H1 (cell line): Measurements from ENCODE around the gene CDK8. TPM values are rescaled to one million over a fixed set of nuclear protein-coding genes. Genes with fewer than 3 reads are reported as not detected.

Experiments used
- CTCF ChIA-PET: fragments of 300-600 bp; sonication (Branson Sonifier 250); formaldehyde crosslinking; loops from one replicate; lab custom pipeline; 2021; ENCODE audit not compliant: partially characterized antibody; lab: Charles Lee
- POLR2A ChIA-PET: fragments of 300-600 bp; sonication (Branson Sonifier 250); formaldehyde crosslinking; loops from one replicate; lab custom pipeline; 2021; ENCODE audit warnings: inconsistent platforms; ENCODE audit not compliant: partially characterized antibody; lab: Charles Lee
- DNase-seq, 2 experiments: peaks; one replicate each; pipeline versions ENCODE4 v3.0.0 to v3.0.0-alpha.2; 2010 to 2022; ENCODE audit warnings: low spot score in 2 of 2, low read depth in 1 of 2, mixed read lengths in 1 of 2
- FAIRE-seq: peaks from 2 replicates; lab custom pipeline; 2011; peaks lifted over from hg19 to GRCh38; lab: Jason Lieb, UNC
- H2AFZ ChIP-seq: 2 replicates; pipeline ENCODE4 v1.8.1; 2012; ENCODE audit warnings: low read length, inconsistent platforms
- H2AK5ac ChIP-seq: 2 replicates; pipeline ENCODE4 v1.6.1; 2013; ENCODE audit warnings: low read depth, low read length
- H2BK120ac ChIP-seq: replicated peaks from 2 replicates; pipeline ENCODE3; 2013; ENCODE audit warnings: low read depth, low read length, inconsistent platforms
- H2BK12ac ChIP-seq: 2 replicates; pipeline ENCODE4 v1.6.1; 2013; ENCODE audit warnings: low read depth, low read length
- H2BK15ac ChIP-seq: 2 replicates; pipeline ENCODE4 v1.6.1; 2013; ENCODE audit warnings: low read length
- H2BK20ac ChIP-seq: 2 replicates; pipeline ENCODE4 v1.6.1; 2013; ENCODE audit warnings: low read length
- H2BK5ac ChIP-seq: 2 replicates; pipeline ENCODE4 v1.6.1; 2013; ENCODE audit warnings: low read depth, low read length
- H3K14ac ChIP-seq: 2 replicates; pipeline ENCODE4 v1.6.1; 2013; ENCODE audit warnings: inconsistent platforms; ENCODE audit not compliant: insufficient read length
- H3K18ac ChIP-seq: 2 replicates; pipeline ENCODE4 v1.6.1; 2013; ENCODE audit warnings: low read length; ENCODE audit errors: extremely low read depth
- H3K23ac ChIP-seq: 2 replicates; pipeline ENCODE4 v1.6.1; 2013; ENCODE audit warnings: inconsistent platforms; ENCODE audit not compliant: insufficient read length
- H3K23me2 ChIP-seq: 2 replicates; pipeline ENCODE4 v1.6.1; 2013; ENCODE audit warnings: low read depth, low read length
- H3K27ac ChIP-seq: 2 replicates; pipeline ENCODE4 v1.6.1; 2011; ENCODE audit warnings: low read depth, low read length, inconsistent platforms
- H3K27me3 ChIP-seq, 4 experiments: replicated peaks in 1 of 4; 1 replicate in 1 of 4; 2 replicates in 3 of 4; pipeline versions ENCODE4 v1.6.1 to v1.8.1; 2011 to 2013; ENCODE audit warnings: low read length in 3 of 4, mild to moderate bottlenecking in 3 of 4, inconsistent platforms in 2 of 4, mixed read lengths in 2 of 4, moderate library complexity in 1 of 4; ENCODE audit not compliant: control insufficient read depth in 3 of 4, insufficient read depth in 3 of 4; ENCODE audit errors: extremely low read depth in 1 of 4
- H3K36me3 ChIP-seq, 4 experiments: 2 replicates each; pipeline versions ENCODE4 v1.6.1 to v1.8.1; 2011 to 2013; ENCODE audit warnings: mild to moderate bottlenecking in 4 of 4, low read length in 3 of 4, moderate library complexity in 2 of 4, control low read depth in 1 of 4, inconsistent platforms in 1 of 4; ENCODE audit not compliant: insufficient read depth in 4 of 4, control insufficient read depth in 2 of 4
- H3K4ac ChIP-seq: replicated peaks from 2 replicates; pipeline ENCODE3; 2013; ENCODE audit warnings: low read length, low read depth, mixed read lengths, inconsistent platforms; ENCODE audit not compliant: insufficient read length
- H3K4me1 ChIP-seq, 4 experiments: replicated peaks in 1 of 4; 1 replicate in 1 of 4; 2 replicates in 3 of 4; pipeline versions ENCODE4 v1.6.1 to v1.8.1; 2011 to 2013; ENCODE audit warnings: low read length in 3 of 4, inconsistent platforms in 2 of 4, mixed read lengths in 1 of 4; ENCODE audit not compliant: insufficient read depth in 4 of 4, control insufficient read depth in 3 of 4
- H3K4me2 ChIP-seq, 2 experiments: 2 replicates each; pipeline versions ENCODE4 v1.6.1 to v1.8.1; 2011 to 2013; ENCODE audit warnings: low read depth in 2 of 2, low read length in 2 of 2, control low read depth in 1 of 2, inconsistent platforms in 1 of 2, mild to moderate bottlenecking in 1 of 2; ENCODE audit not compliant: insufficient read depth in 1 of 2
- H3K4me3 ChIP-seq, 4 experiments: fragments of 200-600, 300-600 bp in 1 of 4; sonication (generic), shearing (Covaris generic), sonication (Bioruptor Twin) in 1 of 4; 2 replicates each; pipeline versions ENCODE4 v1.5.1 to v1.8.1; 2011 to 2016; ENCODE audit warnings: low read length in 4 of 4, low read depth in 3 of 4, control low read depth in 2 of 4, inconsistent platforms in 2 of 4, mild to moderate bottlenecking in 2 of 4, mixed read lengths in 1 of 4, moderate library complexity in 1 of 4; ENCODE audit not compliant: insufficient read depth in 2 of 4; ENCODE audit errors: extremely low read depth in 1 of 4
- H3K56ac ChIP-seq: replicated peaks from 2 replicates; pipeline ENCODE3; 2013; ENCODE audit warnings: low read depth, mild to moderate bottlenecking, mixed read lengths, low read length, inconsistent platforms; ENCODE audit not compliant: insufficient read length
- H3K79me1 ChIP-seq: 2 replicates; pipeline ENCODE4 v1.6.1; 2013; ENCODE audit warnings: low read depth, low read length, control low read depth
- H3K79me2 ChIP-seq, 2 experiments: 2 replicates each; pipeline versions ENCODE4 v1.6.1 to v1.8.1; 2012 to 2013; ENCODE audit warnings: low read length in 2 of 2, mild to moderate bottlenecking in 2 of 2, inconsistent platforms in 1 of 2; ENCODE audit not compliant: insufficient read depth in 2 of 2, control insufficient read depth in 1 of 2
- H3K9ac ChIP-seq, 4 experiments: replicated peaks in 1 of 4; 1 replicate in 1 of 4; 2 replicates in 3 of 4; pipeline versions ENCODE4 v1.6.1 to v1.8.1; 2011 to 2013; ENCODE audit warnings: low read depth in 3 of 4, low read length in 3 of 4, control low read depth in 2 of 4, mild to moderate bottlenecking in 2 of 4, moderate library complexity in 2 of 4, inconsistent platforms in 1 of 4; ENCODE audit errors: extremely low read depth in 1 of 4
- H3K9me3 ChIP-seq, 2 experiments: 2 replicates each; pipeline versions ENCODE4 v1.6.1 to v1.8.1; 2012 to 2013; ENCODE audit warnings: mild to moderate bottlenecking in 2 of 2, moderate library complexity in 2 of 2, control low read depth in 1 of 2, inconsistent platforms in 1 of 2, low read depth in 1 of 2, low read length in 1 of 2, mixed read lengths in 1 of 2; ENCODE audit not compliant: insufficient read depth in 2 of 2
- H4K20me1 ChIP-seq, 2 experiments: replicated peaks in 1 of 2; 2 replicates each; pipeline versions ENCODE3 to v1.8.1; 2011 to 2013; ENCODE audit warnings: inconsistent platforms in 2 of 2, low read length in 2 of 2, mild to moderate bottlenecking in 1 of 2; ENCODE audit not compliant: insufficient read depth in 2 of 2, control insufficient read depth in 1 of 2
- H4K5ac ChIP-seq: 2 replicates; pipeline ENCODE4 v1.6.1; 2013; ENCODE audit warnings: low read length, low read depth, mixed read lengths, inconsistent platforms; ENCODE audit not compliant: insufficient read length
- H4K8ac ChIP-seq: 2 replicates; pipeline ENCODE4 v1.8.0; 2013; ENCODE audit warnings: mild to moderate bottlenecking, moderate library complexity, low read length, inconsistent platforms; ENCODE audit not compliant: insufficient read depth; ENCODE audit errors: extremely low read depth
- H4K91ac ChIP-seq: replicated peaks from 2 replicates; pipeline ENCODE3; 2013; ENCODE audit warnings: low read length, mixed read lengths, inconsistent platforms; ENCODE audit not compliant: insufficient read length
- BACH1 ChIP-seq: IDR thresholded peaks from 2 replicates; pipeline ENCODE4 v1.6.1; 2012; ENCODE audit warnings: low read length, improper control_type of control experiment
- CREB1 ChIP-seq: IDR thresholded peaks from 2 replicates; pipeline ENCODE4 v1.6.1; 2012; ENCODE audit warnings: inconsistent platforms
- EZH2 ChIP-seq: fragments of 200-600 bp; sonication (generic); IDR thresholded peaks from 2 replicates; pipeline ENCODE4 v1.7.1; 2012; ENCODE audit warnings: low read depth, mild to moderate bottlenecking, moderate library complexity, low read length, inconsistent platforms; ENCODE audit not compliant: severe bottlenecking
- FOSL1 ChIP-seq: IDR thresholded peaks from 2 replicates; pipeline ENCODE4 v1.6.1; 2011; ENCODE audit warnings: mild to moderate bottlenecking, low read depth, low read length, moderate library complexity; ENCODE audit not compliant: insufficient read depth
- HDAC2 ChIP-seq, 2 experiments: fragments of 300-600 bp in 1 of 2; sonication (generic) in 1 of 2; IDR thresholded peaks; 2 replicates each; pipeline ENCODE4 v1.6.1; 2011 to 2012; ENCODE audit warnings: low read depth in 2 of 2, low read length in 2 of 2, mild to moderate bottlenecking in 2 of 2, moderate library complexity in 2 of 2, borderline replicate concordance in 1 of 2, inconsistent platforms in 1 of 2
- KDM1A ChIP-seq: fragments of 200-600, 300-600 bp; sonication (generic); IDR thresholded peaks from 2 replicates; pipeline ENCODE4 v1.7.1; 2016; ENCODE audit warnings: mild to moderate bottlenecking, low read length, borderline replicate concordance
- MAFK ChIP-seq: IDR thresholded peaks from 2 replicates; pipeline ENCODE4 v1.6.1; 2012; ENCODE audit warnings: low read depth, mild to moderate bottlenecking, improper control_type of control experiment, low read length
- PHF8 ChIP-seq: fragments of 200-600 bp; sonication (generic); conservative IDR thresholded peaks from 2 replicates; pipeline ENCODE4 v1.7.1; 2012; ENCODE audit warnings: low read depth, mild to moderate bottlenecking, inconsistent platforms, low read length, moderate library complexity
- RAD21 ChIP-seq, 2 experiments: IDR thresholded peaks in 1 of 2; conservative IDR thresholded peaks in 1 of 2; 2 replicates each; pipeline ENCODE4 v1.6.1; 2011; ENCODE audit warnings: low read depth in 2 of 2, low read length in 2 of 2, improper control_type of control experiment in 1 of 2, inconsistent platforms in 1 of 2, mild to moderate bottlenecking in 1 of 2, moderate library complexity in 1 of 2
- SAP30 ChIP-seq: fragments of 300-600 bp; sonication (generic); IDR thresholded peaks from 2 replicates; pipeline ENCODE4 v1.7.1; 2012; ENCODE audit warnings: low read length, moderate library complexity, mild to moderate bottlenecking, inconsistent platforms; ENCODE audit not compliant: insufficient read depth, insufficient replicate concordance
- SP1 ChIP-seq: IDR thresholded peaks from 2 replicates; pipeline ENCODE4 v1.6.1; 2011; ENCODE audit warnings: low read depth, low read length
- TAF1 ChIP-seq: IDR thresholded peaks from 2 replicates; pipeline ENCODE4 v1.6.1; 2011; ENCODE audit warnings: mild to moderate bottlenecking, low read depth, low read length
- WGBS, 2 experiments: shearing (Covaris generic) in 1 of 2; methylation state at CpG; one replicate each; pipeline versions ENCODE4 v1.1.6 to v1.1.7; 2013 to 2015; ENCODE audit warnings: low lambda C conversion rate in 2 of 2, mixed read lengths in 2 of 2, inconsistent platforms in 1 of 2, low coverage in 1 of 2, missing lambda C conversion rate in 1 of 2; ENCODE audit not compliant: insufficient replicate concordance in 2 of 2, insufficient coverage in 1 of 2, insufficient read length in 1 of 2; ENCODE audit errors: extremely low coverage in 1 of 2, missing lambda C conversion rate in 1 of 2; 5-methylcytosine and 5-hydroxymethylcytosine counted together
- polyA plus RNA-seq, 7 experiments: library from polyadenylated mRNA; depleted of rRNA in 3 of 7; stranded (reverse) in 5 of 7; unstranded in 2 of 7; fragments of >200 nt in 5 of 7; fragments of 200-250 nt in 2 of 7; gene quantifications; 1 replicate in 5 of 7; 2 replicates in 1 of 7; 4 replicates in 1 of 7; pipeline versions ENCODE4 v1.2.1 to v1.2.3, GENCODE V29; 2011 to 2013; ENCODE audit warnings: missing spikeins in 2 of 7, mixed read lengths in 2 of 7
- total RNA-seq: library from RNA; stranded (reverse); fragmentation: NEBNext Ultra II Directional; extraction: Animal tissue kit (Norgen Biotek cat#: 25700); gene quantifications from 2 replicates; pipeline ENCODE4 v1.2.1, GENCODE V29; 2021
- TF ChIP-seq, protein P1 (sequence below): IDR thresholded peaks from 2 replicates; pipeline ENCODE4 v1.6.1; 2011; ENCODE audit warnings: low read depth, mild to moderate bottlenecking, low read length; ENCODE audit not compliant: insufficient read depth

Gene CDK8
- total and polyA plus RNA-seq, 2 of the 8 experiments (the other 6 are each of a cell fraction or from before 2014, with no cell fraction given): 22.1 to 25.6 TPM

DNA sequence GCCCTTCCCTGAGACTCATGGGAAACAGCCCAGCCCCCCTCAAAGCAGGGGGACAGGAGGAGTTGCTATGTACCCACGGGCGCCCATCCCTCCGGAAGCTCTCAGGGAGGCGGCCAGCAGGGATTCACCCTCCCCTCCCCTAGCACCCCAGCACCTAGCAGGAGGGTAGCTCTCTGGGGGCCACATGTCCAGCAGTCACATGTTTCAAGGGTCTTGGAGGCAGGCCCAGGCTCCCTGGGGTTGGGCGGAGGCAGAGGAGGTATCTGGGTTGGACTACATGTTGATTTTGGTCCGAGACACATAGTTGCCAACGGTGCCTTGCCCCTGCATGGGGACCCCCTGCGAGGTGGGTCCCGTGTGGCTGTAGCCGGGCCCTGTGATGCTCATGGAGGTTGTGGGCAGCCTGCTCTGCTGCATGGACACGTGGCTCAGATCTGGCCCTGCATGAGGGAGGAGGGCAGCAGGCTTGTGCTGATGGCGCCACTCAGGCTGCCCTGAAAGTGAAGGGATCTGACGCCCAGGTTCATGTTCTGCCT, 24.8 kb upstream of the CDK8 start:
- WGBS, 2 experiments: 84% methylated on average over 9 of the region's 13 CpGs; no CpG with 5 or more reads in 1 of the 2 experiments

More for the DNA sequence above, 24.8 kb upstream of the CDK8 start:
- Histone ChIP-seq H3K23me2 (no peaks in the 10 kb centered on the region), H4K8ac (peak overlapping the region; percentile 35; the same call in 1 of the 2 replicates), H2BK120ac (no peak overlapping the region), H3K23ac (no peak overlapping the region), H2BK5ac (no peak overlapping the region), H3K18ac (no peak overlapping the region), H4K20me1 (no peaks in the 10 kb centered on the region), H4K5ac (no peak overlapping the region), H3K79me1 (no peaks in the 10 kb centered on the region), H3K4me3 (no peak overlapping the region), H2BK15ac (no peak overlapping the region), H3K27me3 (no peaks in the 10 kb centered on the region; a peak in 2 of 7 replicates), H3K79me2 (no peaks in the 10 kb centered on the region), H3K4me2 (no peak overlapping the region), H4K91ac (no peak overlapping the region), H3K9ac (no peak overlapping the region), H3K27ac (no peak overlapping the region), H3K36me3 (no peaks in the 10 kb centered on the region), H2AK5ac (no peak overlapping the region), H3K9me3 (no peaks in the 10 kb centered on the region), H2AFZ (no peak overlapping the region), H3K4me1 (no peaks in the 10 kb centered on the region), H2BK12ac (no peak overlapping the region), H3K4ac (no peak overlapping the region), H3K56ac (no peak overlapping the region), H2BK20ac (no peak overlapping the region), H3K14ac (no peak overlapping the region)
- CTCF ChIA-PET: no interaction called here
- TF ChIP-seq, protein P1, sequence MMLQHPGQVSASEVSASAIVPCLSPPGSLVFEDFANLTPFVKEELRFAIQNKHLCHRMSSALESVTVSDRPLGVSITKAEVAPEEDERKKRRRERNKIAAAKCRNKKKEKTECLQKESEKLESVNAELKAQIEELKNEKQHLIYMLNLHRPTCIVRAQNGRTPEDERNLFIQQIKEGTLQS: no peak
- TF ChIP-seq TAF1: no peak
- TF ChIP-seq MAFK: no peak
- TF ChIP-seq BACH1: no peak
- no peak for TF ChIP-seq FOSL1
- no peak for TF ChIP-seq EZH2
- no peak for TF ChIP-seq CREB1
- no peak for TF ChIP-seq SP1
- TF ChIP-seq PHF8: no peak
- no peak for TF ChIP-seq KDM1A
- no peak for TF ChIP-seq SAP30
- no peak for TF ChIP-seq HDAC2 (IDR thresholded peaks at IDR 0.05; ENCODE audit: borderline replicate concordance in 1 of 2, low read depth in 2 of 2, low read length in 2 of 2)
- no peak for TF ChIP-seq RAD21 (IDR thresholded peaks at IDR 0.05 in 1 of 2, conservative IDR thresholded peaks at IDR 0.05 in 1 of 2; ENCODE audit: low read depth in 2 of 2, low read length in 2 of 2)
- POLR2A ChIA-PET: no interaction called here
- no peak for FAIRE-seq
- no peak for DNase-seq
